Measurements from ENCODE around the gene SPEG.
"Not testable (repeated sequence)": the region's sequence is repeated elsewhere in the genome, so short reads cannot be mapped to it uniquely, and the experiment has no call there.

Gene SPEG

DNA sequence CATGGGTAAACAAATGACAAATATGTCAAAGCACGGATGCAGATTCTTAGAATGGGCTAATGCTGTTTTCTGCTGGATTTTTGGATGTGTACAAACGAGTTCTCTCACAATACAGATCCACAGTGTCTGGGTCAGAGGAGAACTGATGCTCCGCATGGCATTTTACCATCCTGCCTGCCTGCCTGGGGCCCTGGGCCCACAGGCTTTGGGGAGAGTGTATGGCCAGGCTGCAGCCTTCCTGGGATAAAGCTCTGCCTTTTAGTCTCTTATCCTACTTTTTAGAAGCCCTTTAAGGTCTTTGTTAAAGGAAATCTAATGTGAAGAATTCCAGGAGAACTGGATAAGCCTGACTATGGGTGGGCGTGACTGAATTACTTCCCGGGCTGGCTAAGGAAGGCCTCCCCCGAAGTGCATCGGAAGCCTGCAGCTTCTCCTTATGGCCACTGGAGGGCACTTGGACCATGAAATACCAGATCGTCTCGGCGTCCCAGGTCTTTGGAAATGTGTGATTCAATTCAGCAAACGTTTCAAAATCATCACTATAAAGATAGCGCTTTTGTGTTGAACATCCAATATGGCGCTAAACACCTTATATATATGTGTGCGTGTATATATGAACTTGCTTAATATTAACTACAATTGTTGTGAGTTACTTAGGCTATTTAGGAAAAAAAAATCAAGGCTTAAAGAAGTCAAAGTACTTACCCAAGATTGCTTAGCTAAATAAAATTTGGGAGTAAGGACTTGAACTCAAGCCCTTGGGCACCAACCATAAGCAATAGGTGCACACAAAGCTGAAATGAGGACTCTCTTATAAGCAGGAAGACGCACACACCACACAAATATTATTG is 31.8 kb upstream of the SPEG start:
- peak; percentile 49 to 93 (median 76) for DNase-seq
- intact Hi-C loops (cut with DNase I), result no loop called here

DNA sequence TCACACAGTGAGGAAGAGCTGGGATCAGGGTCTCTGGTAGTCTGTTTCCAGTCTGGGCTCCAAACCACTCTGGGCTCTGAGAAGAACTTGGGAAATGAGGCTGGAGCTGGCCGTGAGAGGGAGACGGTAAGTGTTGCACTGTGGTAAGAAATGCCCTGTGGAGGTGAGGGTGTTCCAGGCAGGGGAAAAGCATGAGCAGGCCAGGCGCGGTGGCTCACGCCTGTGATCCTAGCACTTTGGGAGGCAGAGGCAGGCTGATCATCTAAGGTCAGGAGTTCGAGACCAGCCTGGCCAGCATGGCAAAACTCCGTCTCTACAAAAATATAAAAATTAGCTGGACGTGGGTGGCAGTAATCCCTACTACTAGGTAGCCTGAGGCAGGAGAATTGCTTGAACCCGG is 30.8 kb upstream of the SPEG start:
- intact Hi-C loops (cut with DNase I), result no loop called here
- no peak for DNase-seq

DNA sequence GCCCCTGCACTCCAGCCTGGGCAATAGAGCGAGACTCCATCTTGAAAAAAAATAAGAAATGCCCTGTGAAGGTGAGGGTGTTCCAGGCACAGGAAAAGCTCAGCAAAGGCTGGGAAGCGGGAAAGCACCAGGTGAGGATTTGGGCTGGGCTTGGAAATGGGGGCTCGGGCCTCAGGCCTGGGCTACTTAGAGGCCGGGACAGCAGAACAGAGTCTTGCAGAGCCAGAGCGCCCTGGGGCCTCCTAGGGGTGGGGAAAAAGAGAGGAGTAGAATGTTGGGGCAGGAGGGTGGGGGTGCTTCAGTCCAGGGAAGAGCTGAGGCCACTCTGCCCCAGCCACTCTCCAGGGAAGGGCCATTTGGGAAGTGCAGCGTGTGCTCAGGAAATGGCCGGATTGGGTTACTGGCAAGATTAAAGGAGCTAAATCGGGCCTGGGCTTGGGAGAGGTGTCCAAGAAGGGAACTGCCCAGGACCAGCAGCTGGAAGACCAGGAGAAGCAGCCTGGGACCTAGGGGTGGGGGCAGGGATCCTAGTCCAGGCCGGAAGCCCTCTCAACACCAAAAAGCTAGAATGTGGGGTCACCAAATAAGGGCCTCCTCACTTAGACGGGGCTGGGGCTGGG is 30.2 kb upstream of the SPEG start:
- DNase-seq, result no peak
- intact Hi-C loops (cut with DNase I), result no loop called here

DNA sequence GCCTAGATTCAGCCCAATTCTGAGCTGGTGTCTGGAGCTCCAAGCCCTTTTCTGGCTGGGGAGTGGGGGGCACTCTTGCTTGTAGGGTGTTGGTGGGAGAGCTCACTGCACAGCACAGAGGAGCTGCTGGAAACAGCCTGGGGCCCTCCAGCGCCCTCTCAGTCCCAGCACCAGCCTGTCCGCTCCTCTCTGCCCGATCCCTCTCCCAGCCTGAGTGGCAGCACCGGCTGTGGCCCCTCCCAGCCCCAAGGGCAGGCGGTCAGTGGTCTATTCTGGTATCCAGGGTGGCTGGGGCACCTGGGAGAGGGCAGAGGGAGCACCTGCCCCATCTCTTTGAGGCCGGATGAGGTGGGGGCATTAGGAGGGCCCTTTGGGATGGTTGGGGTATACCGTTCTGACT is 29.7 kb upstream of the SPEG start:
- DNase-seq, result no peak
- intact Hi-C loops (cut with DNase I), result loop anchor here (5.0 kb wide), 1 partner anchor 122 kb away; no protein-coding TSS in a partner anchor

DNA sequence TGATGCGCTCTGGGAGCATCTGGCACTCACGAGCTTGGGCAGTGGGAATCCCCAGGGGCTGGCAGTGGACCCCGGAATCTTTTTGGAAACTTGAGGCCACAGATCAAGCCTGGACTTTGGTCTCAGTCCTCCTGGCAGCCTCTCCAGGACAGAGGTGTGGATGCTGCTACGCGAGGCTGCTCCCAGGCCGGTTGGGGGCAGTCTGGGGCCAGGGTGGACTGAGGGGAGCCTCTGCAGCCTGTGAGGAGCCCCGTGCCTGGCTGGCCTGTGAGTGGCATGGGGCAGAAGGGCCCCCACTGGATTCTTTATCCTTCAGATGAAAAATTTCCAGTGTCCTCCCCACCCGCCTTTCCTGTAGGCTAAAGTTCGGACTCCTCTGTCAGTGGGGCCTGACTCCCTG is 29.2 kb upstream of the SPEG start:
- intact Hi-C loops (cut with DNase I), result loop anchor here (5.0 kb wide), 1 partner anchor 122 kb away; no protein-coding TSS in a partner anchor
- DNase-seq, result no peak

DNA sequence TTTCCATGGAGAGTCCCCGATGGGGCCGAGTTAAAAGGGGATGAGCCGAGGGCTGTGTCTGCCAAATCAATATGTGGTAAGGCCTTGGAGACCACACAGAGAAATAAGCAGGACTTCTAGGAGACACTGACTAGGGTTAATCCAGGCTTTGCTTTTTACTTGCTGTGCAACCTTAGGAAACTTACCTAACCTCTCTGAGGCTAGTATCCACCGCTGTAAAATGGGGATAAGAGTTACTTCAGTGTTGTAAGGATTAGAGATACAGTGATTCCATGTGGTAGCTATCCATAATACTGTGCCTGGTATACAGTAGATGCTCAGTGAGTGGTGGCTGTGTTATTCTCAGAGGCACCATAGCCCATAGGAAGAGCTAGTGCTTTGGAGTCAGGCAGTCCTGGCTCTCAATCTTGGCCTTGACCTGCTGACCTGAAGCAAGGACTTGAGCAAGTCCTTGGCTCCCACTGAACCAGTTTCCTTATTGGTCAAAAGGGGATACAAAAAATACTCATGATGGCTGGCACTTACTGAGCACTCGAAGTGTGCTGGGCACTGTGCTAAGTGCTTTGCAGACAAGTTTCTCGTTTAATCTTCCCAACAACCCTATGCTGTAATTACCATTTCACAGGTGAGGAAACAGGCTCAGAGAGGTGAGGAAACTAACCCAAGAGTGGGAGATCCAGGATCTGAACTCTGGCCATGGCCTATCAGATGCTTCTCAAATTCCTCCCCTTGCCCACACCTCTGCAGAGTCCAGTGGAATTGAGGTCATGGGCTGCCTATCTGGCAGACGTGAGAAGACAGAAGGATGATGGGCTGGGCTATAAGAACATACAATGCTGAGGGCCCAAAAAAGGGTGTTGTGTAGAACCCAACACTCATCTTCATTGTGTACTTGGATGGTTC is 28.4 kb upstream of the SPEG start:
- no peak for DNase-seq
- intact Hi-C loops (cut with DNase I), result loop anchor here (5.0 kb wide), 1 partner anchor 121 kb away; no protein-coding TSS in a partner anchor

DNA sequence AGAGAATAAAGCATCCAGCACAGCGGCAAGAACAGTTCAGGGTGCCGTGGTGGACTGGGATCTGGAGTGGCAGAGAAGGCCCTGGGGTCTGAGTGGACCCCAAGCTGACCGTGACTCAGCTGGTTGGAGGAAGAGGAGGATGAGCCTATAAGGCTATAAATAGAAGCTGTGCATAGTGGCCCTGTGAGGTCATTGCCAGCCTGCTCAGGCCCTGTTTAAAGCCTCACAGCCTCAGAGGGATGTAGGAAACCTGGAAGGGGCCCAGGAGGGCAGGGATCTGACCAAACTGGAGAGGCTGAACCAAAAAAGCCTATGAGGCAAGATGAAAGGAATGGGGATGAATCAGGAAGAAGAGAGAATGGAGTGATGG is 27.8 kb upstream of the SPEG start:
- intact Hi-C loops (cut with DNase I), result loop anchor here (5.0 kb wide), 1 partner anchor 120 kb away; no protein-coding TSS in a partner anchor
- no peak for DNase-seq

DNA sequence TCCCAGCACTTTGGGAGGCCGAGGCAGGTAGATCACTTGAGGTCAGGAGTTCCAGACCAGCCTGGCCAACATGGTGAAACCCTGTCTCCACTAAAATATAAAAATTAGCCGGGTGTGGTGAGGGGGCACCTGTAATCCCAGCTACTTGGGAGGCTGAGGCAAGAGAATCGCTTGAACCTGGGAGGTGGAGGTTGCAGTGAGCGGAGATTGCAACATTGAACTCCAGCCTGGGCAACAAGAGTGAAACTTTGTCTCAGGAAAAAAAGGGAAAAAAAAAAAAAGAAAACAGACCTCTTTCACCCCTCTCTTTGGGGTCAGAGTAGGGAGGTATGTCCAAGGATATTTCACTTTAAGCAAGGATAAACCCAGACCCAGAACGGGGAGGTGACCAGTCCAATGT is 27.3 kb upstream of the SPEG start:
- DNase-seq, result not testable (repeated sequence)
- intact Hi-C loops (cut with DNase I), result loop anchor here (5.0 kb wide), 1 partner anchor 120 kb away; no protein-coding TSS in a partner anchor

DNA sequence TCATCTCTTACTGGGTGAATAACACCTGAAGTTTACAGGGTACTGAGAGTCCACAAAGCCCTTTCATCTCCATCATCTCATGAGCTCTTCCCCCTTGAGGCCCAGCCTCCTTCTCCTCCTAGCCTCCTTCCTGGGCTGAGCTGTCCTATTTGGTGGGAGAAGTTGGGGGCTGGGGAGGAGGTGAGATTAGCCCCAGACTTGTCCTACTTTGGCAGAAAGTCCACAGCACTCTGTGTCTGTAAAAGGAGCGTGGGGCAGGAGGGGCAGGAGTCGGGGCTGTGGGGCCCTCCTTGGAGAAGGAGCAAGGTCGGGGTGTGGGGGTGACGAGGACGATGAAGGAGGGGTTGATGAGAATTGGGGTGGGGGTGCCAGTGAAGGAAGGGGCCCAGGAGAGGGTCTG is 26.4 kb upstream of the SPEG start:
- no peak for DNase-seq
- intact Hi-C loops (cut with DNase I), result loop anchor here (5.0 kb wide), 1 partner anchor 119 kb away; no protein-coding TSS in a partner anchor

DNA sequence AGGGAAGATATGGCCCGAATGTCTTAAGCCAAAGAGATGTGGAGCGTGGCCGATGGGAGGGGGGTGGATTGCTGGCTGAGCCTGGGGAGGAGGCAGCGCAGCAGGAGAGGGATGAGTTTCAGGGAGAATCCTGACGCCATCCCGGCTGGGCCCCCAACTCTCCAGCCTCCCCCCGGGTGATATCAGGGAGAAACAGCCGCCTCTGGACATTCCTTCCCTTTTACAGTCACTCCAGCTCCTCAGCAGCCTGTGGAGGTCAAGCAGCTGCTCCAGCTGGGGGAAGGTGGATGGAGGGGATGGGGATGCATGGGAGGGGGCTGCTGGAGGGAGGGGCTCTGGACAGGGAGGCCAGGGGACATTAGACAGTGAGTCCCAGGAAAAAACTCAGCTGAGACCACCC is 26.0 kb upstream of the SPEG start:
- no peak for DNase-seq
- intact Hi-C loops (cut with DNase I), result loop anchor here (5.0 kb wide), 1 partner anchor 119 kb away; no protein-coding TSS in a partner anchor

DNA sequence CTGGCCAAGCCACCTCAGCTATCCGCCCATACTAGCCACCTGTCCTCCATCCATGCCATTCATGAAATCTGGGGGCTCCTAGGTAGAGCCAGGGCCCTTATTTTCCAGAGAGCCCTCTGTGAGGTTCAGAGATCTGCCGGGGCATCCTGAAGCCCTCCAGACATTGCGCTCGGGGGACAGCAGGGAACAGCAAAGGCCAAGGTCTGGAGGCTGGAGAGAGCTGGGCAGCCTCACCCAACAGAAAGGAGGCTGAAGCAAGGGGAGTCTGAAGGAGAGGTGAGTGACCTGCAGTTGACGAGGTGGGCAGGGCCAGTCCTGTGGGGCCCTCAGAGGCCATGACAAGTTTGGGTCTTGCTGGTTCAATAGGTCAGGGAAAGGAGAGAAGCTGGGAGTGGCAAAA is 25.0 kb upstream of the SPEG start:
- intact Hi-C loops (cut with DNase I), result loop anchor here (5.0 kb wide), 1 partner anchor 118 kb away; no protein-coding TSS in a partner anchor

DNA sequence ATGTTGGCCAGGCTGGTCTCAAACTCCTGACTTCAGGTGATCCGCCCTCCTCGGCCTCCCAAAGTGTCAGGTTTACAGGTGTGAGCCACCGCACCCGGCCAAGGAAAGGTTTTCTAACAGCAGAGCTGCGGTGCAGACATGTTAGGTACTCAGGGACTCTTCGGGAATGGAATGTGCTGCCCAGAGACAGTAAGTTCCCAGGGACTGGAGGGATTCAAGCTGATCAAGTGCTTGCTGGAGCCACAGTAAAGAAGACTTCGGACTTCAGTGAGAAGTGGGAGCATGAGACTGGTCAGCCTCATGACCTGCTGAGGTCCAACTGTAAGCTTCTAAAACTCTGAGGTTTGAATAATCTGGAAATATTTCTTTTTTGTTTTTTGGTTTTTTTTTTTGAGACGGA is 24.3 kb upstream of the SPEG start:
- intact Hi-C loops (cut with DNase I), result no loop called here
- DNase-seq, result no peak

More for the DNA sequence above, 25.0 kb upstream of the SPEG start:
- DNase-seq, result no peak

DNA sequence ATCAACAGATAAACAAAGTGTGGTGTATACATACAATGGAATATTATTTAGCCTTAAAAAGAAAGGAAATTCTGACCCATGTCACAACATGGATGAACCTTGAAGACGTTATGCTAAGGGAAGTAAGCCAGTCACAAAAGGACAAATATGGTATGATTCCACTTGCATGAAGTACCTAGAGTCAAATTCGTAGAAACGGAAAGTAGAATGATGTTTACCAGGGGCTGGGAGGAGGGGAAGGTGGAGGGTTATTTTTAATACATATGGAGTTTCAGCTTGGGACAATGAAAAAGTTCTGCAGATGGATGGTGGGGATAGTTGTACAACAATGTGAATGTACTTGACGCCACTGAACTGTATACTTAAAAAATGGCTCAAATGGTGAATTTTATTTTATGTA is 19.8 kb upstream of the SPEG start:
- intact Hi-C loops (cut with DNase I), result no loop called here
- DNase-seq, result no peak

DNA sequence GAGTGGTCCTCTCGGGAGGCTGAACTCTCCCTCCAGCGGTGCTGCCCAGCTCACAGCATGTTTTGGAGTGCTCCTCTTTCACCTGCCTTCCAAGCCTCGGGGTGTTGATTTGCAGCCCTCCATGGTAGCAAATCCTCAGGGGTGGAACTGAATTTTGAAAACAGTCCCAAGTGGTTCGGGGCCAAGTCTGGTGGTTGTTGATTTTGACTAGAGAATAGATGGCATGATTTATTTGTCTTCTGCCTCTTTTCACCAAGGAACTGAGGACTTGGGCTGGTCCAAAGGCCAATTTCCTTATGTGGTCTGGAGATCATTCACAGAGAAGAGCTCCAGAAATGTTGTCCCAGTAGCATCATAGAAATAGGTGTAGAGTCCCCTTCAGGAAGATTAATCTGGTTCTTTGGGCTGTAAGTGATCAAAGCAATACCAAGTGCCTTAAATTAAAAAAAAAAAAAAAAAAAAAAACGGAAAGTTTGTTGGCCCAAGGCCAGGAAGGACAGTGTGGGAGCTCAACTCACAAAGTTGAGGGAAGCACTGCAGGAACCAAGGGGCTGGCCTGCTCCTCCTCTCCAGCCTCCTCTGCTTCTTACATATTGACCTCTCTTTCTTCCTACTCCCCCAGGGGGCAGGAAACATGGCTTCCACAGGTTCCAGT is 18.9 kb upstream of the SPEG start:
- intact Hi-C loops (cut with DNase I), result no loop called here
- DNase-seq, result no peak

DNA sequence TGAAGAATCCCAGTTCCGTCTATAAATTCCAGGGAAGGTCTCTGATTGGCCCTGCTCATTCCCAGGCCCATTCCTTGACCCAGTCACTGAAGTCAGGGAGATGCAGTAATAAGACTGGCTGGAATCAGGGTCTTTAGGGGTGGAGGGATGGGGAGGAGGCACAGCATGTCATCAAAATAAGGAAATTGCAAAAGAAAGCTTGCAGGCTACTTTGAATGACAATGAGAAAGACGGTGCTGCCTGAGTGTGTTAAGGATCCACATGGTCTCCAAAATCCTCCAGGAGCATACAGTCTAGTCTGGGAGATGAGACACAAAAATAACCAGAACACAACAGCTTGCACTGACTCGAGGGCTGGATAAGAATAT is 18.4 kb upstream of the SPEG start:
- DNase-seq, result no peak
- intact Hi-C loops (cut with DNase I), result no loop called here

DNA sequence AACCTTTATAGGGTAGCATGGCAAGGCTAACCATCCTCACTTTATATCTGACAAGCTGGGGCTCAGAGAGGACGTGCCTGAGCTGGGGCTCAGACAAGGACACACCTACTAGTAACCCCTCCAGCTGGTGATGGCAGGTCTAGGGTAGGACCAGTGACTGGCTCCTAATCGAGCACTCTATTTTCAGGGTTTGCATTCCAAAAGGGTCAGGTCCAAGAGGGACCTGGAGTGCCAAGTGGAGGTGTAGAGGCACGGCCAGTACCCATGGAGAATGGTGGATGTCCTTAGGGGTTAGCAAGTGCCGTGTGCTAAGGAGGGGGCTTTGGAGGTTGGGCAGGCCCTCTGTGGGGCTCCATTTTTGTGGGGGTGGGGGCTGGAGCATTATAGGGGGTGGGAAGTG is 17.7 kb upstream of the SPEG start:
- DNase-seq, result no peak
- intact Hi-C loops (cut with DNase I), result no loop called here

DNA sequence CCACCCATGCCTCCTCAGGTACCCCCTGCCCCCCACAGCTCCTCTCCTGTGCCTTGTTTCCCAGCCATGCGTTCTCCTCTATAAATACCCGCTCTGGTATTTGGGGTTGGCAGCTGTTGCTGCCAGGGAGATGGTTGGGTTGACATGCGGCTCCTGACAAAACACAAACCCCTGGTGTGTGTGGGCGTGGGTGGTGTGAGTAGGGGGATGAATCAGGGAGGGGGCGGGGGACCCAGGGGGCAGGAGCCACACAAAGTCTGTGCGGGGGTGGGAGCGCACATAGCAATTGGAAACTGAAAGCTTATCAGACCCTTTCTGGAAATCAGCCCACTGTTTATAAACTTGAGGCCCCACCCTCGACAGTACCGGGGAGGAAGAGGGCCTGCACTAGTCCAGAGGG is 17.3 kb upstream of the SPEG start:
- no peak for DNase-seq
- intact Hi-C loops (cut with DNase I), result no loop called here

DNA sequence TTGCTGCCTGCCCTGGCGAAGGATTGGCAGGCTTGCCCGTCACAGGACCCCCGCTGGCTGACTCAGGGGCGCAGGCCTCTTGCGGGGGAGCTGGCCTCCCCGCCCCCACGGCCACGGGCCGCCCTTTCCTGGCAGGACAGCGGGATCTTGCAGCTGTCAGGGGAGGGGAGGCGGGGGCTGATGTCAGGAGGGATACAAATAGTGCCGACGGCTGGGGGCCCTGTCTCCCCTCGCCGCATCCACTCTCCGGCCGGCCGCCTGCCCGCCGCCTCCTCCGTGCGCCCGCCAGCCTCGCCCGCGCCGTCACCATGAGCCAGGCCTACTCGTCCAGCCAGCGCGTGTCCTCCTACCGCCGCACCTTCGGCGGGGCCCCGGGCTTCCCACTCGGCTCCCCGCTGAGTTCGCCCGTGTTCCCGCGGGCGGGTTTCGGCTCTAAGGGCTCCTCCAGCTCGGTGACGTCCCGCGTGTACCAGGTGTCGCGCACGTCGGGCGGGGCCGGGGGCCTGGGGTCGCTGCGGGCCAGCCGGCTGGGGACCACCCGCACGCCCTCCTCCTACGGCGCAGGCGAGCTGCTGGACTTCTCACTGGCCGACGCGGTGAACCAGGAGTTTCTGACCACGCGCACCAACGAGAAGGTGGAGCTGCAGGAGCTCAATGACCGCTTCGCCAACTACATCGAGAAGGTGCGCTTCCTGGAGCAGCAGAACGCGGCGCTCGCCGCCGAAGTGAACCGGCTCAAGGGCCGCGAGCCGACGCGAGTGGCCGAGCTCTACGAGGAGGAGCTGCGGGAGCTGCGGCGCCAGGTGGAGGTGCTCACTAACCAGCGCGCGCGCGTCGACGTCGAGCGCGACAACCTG is 16.3 kb upstream of the SPEG start, which contains the start of gene DES:
DES (plus strand) TSS at position 223 of the 857 bp plus-strand sequence; CDS start at position 309, 86 bp downstream.
- intact Hi-C loops (cut with DNase I), result no loop called here
- DNase-seq, result no peak

All from head of caudate nucleus (tissue), 42 donors.